ENCODE measurements around the gene JMJD8.
"Not testable (repeated sequence)": the region's sequence is repeated elsewhere in the genome, so short reads cannot be mapped to it uniquely, and the experiment has no call there.

The JMJD8 gene

DNA sequence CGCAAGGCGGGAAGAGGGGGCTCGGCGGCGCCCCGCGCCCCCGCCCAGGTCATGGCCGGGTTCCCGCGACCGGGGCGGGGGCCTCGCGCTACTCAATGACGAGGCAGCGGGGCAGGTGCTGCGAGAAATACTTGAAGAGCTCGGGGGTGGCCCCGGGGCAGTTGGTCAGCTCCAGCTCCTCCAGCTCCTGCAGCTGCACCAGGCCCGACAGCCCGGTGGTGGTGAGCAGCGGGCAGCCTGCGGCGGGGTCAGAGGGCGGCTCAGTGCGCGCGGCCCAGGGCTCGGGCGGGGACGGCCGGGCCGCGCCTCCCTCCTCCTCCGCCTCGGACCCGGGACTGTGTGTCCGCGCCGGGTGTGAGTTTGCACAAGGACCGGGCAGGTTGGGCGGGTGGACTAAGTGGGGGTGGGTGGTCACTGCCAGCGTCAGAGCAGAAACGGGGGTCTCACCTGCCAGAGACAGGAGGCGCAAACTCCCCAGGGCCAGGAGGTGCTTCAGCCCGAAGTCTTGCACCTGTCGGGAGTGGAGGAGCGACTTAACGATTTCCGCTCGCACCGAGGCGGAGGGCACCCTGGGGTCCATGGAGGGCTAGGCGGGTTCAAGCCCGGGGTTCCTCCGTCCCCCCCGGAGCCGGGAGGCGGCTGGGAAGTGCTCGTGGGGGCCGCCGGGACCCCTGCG lies 10.2 kb upstream of the JMJD8 start:
- H3K4me3 ChIP-seq (ENCODE audit: low read depth, low read length) = no peak overlapping the region
- TF ChIP-seq, protein P1, sequence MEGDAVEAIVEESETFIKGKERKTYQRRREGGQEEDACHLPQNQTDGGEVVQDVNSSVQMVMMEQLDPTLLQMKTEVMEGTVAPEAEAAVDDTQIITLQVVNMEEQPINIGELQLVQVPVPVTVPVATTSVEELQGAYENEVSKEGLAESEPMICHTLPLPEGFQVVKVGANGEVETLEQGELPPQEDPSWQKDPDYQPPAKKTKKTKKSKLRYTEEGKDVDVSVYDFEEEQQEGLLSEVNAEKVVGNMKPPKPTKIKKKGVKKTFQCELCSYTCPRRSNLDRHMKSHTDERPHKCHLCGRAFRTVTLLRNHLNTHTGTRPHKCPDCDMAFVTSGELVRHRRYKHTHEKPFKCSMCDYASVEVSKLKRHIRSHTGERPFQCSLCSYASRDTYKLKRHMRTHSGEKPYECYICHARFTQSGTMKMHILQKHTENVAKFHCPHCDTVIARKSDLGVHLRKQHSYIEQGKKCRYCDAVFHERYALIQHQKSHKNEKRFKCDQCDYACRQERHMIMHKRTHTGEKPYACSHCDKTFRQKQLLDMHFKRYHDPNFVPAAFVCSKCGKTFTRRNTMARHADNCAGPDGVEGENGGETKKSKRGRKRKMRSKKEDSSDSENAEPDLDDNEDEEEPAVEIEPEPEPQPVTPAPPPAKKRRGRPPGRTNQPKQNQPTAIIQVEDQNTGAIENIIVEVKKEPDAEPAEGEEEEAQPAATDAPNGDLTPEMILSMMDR (IDR thresholded peaks at IDR 0.05; ENCODE audit: borderline replicate concordance, insufficient read depth, low read depth, low read length) = no peak

DNA sequence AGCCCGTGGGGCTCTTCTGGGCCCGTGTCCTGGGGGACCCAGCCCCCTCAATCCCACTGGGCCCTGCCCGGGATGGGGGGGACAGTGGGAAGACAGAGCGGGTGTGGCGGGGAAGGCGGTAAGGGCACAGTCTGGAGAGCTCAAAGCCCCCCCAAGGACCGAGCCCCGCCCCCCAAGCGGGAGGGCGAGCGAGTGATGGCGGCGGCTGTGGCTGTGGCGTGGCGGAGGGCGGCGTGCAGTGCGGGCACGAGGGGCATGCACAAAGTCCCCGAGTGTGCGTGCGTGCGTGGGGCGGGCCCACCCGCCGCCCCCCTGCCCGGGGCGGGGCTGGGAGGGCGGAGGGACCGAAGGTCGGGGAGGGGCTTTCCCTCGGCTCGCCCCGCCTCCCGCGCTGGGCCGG lies 9.6 kb upstream of the JMJD8 start:
- TF ChIP-seq, protein P1 (IDR thresholded peaks at IDR 0.05; ENCODE audit: borderline replicate concordance, insufficient read depth, low read depth, low read length) = no peak
- H3K4me3 ChIP-seq (ENCODE audit: low read depth, low read length) = no peak overlapping the region

DNA sequence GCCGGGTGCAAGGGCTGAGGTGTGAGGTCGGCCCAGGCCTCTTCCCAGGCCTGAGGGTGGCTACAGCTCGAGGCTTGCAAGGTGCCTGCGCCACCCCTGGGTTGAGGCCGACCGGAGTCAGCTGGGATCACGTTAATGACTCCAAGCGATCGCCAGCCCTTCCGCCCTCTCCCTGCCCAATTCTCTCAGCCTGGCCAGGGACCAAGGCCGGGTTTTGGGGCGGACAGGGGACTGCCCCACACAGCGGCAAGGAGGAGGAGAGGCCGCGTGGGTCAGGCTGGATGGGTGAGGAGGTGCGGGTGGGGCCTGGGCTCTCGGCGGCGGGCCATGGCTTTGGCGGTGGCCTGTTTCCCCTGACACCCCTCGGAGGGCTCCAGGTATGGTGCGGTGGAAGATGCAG lies 9.2 kb upstream of the JMJD8 start:
- TF ChIP-seq, protein P1 (IDR thresholded peaks at IDR 0.05; ENCODE audit: borderline replicate concordance, insufficient read depth, low read depth, low read length) = no peak
- H3K4me3 ChIP-seq (ENCODE audit: low read depth, low read length) = no peak overlapping the region

DNA sequence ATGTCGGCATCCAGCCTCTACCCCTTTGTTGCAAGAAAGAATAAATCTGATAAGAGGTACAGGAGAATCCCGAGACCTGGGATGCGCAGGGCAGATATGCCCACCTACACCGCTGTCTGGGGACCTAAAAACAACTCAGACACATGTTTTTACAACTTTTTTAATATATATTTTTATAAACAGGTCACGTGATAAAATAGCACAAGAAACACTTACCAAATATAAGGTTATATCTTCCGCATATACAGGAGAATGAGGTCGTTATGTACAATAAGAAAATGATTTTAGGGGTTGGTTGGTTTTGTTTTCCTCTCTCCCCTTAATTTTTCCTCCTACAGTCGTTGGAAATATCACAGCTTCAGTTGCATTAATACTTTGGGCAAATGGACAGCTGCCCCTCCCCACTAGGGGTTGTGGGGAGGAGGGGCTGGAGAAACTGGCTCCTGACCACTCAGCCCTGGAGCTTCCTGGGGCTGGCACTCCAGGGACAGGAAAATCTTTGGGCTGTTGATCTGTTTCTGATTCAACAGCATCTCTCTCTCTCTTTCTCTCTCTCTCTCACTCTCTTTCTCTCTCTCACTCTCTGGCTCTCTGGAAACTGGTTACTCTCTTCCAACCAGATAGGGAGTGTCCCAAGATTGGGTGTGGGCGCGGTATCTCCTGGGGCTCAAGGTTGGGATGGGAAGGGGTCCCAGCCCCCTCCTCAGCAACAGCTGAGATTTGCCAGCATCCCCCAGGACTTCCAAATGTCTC lies 8.4 kb upstream of the JMJD8 start:
- H3K4me3 ChIP-seq (ENCODE audit: low read depth, low read length) = no peak overlapping the region
- TF ChIP-seq, protein P1 (IDR thresholded peaks at IDR 0.05; ENCODE audit: borderline replicate concordance, insufficient read depth, low read depth, low read length) = no peak

DNA sequence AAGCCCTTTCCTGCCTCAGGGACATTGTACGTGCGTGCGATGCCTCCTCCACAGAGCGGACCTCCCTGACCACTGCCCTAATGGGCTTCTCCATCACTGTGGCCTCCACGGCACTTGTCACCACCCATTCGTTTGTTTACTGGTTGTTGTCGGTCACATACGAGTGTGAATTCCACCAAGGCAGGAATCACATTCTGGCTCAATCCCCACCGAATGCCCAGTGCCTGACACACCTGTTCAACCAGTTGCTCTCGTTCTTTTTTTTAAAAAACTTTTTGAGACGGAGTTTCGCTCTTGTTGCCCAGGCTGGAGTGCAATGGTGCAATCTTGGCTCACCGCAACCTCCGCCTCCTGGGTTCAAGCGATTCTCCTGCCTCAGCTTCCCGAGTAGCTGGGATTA lies 7.1 kb upstream of the JMJD8 start:
- H3K4me3 ChIP-seq (ENCODE audit: low read depth, low read length) = not testable (repeated sequence)

DNA sequence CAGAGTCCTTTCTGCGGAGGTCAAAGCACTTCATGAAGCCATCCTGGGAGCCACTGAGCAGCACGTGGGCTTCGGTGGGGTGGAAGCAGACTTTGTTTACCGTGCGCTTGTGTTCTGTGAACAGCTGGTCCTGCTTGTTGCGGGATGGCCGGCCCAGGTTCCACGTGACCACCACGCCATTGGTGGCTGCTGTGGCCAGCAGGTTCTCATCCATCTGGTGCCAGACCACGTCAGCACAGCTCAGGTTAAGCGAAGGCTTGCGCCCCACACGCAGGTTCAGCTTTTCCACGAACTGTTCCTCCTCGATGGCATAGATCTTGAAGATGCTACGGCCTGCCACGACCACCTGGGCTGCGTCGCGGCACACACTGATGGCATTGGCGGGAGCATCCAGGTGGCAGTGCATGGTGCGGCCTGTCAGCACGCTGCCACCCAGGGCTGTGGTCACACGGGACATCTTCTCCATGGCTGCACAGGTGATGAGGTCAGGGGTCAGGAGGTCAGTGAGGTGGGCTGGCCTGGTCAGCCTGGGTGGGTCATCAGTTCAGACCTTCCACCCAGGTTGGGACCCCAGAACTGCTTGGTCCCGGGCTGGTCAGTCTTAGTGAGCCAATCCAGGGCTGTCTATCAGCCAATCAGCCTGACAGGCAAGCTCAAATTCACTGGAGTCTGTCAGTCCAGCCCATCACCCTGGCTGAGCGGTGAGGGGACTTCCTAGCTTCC lies 5.2 kb upstream of the JMJD8 start:
- peak overlapping the region; percentile 94 for H3K4me3 ChIP-seq (ENCODE audit: low read depth, low read length)
- TF ChIP-seq, protein P1 (IDR thresholded peaks at IDR 0.05; ENCODE audit: borderline replicate concordance, insufficient read depth, low read depth, low read length) = no peak

DNA sequence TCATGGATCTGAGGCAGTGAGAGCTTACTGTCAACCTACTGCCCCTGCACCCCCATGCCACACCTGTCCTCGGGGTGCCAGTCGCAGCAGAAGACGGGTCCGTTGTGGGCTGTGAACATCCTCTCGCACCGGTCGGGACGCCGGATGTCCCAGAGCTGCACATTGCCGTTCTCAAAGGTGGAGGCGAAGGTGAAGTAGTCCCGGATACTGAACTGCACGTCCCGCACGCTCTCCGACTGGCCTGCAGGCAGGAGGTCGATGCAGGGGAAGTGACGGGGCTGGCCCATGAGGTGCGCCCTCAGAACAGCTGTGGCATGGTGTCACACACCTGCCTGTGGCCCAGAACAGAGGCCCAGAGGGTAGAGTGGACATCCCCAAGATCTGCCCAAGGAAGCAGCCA lies 3.4 kb upstream of the JMJD8 start:
- no peak overlapping the region for H3K4me3 ChIP-seq (ENCODE audit: low read depth, low read length)
- TF ChIP-seq, protein P1 (IDR thresholded peaks at IDR 0.05; ENCODE audit: borderline replicate concordance, insufficient read depth, low read depth, low read length) = no peak

Measured in GM12875 (cell line).